Endothelial cell of umbilical vein (primary cell): ENCODE data around the gene SS18L1. TPM values are rescaled to one million over a fixed set of nuclear protein-coding genes. Genes with fewer than 3 reads are reported as not detected.
A peak's percentile ranks its signal among the peaks of the same experiment; 100 is the strongest.

ENCODE experiments used
- BruUV-seq: library from RNA; stranded (reverse); fragments of 400-500 nt; replicated peaks from 2 replicates; lab custom pipeline; 2021; lab: Mats Ljungman, UMichigan
- CTCF ChIA-PET: fragments of 300-600, 350-600 bp; sonication (Branson Sonifier 250); formaldehyde crosslinking; loops from one replicate; lab custom pipeline; 2021; ENCODE audit warnings: antibody characterized with exemption, inconsistent platforms; lab: Charles Lee
- POLR2A ChIA-PET: fragments of 300-600, 350-600 bp; sonication (Branson Sonifier 250); formaldehyde crosslinking; loops from one replicate; lab custom pipeline; 2021; ENCODE audit warnings: antibody characterized with exemption, inconsistent platforms; lab: Charles Lee
- DNase-seq: peaks from one replicate; pipeline ENCODE4 v3.0.0-alpha.2; 2011; ENCODE audit warnings: low read depth, low spot score
- FAIRE-seq: peaks from 2 replicates; lab custom pipeline; 2011; peaks lifted over from hg19 to GRCh38; lab: Jason Lieb, UNC
- H2AFZ ChIP-seq: 2 replicates; pipeline ENCODE4 v1.6.0; 2012; ENCODE audit warnings: low read depth, low read length, control low read depth, inconsistent platforms
- H3K27ac ChIP-seq: 2 replicates; pipeline ENCODE4 v1.5.1; 2011; ENCODE audit warnings: low read depth, mild to moderate bottlenecking, control low read depth, low read length, moderate library complexity; ENCODE audit not compliant: insufficient read depth
- H3K27me3 ChIP-seq, 2 experiments: 2 replicates each; pipeline versions ENCODE4 v1.6.0 to v1.6.1; 2011; ENCODE audit warnings: low read length in 2 of 2, mixed read lengths in 1 of 2; ENCODE audit not compliant: control insufficient read depth in 2 of 2, insufficient read depth in 2 of 2
- H3K36me3 ChIP-seq, 2 experiments: 2 replicates in 1 of 2; 3 replicates in 1 of 2; pipeline ENCODE4 v1.5.1; 2011; ENCODE audit warnings: low read length in 2 of 2, mild to moderate bottlenecking in 1 of 2, moderate library complexity in 1 of 2; ENCODE audit not compliant: control insufficient read depth in 2 of 2, insufficient read depth in 2 of 2; ENCODE audit errors: extremely low read depth in 1 of 2
- H3K4me1 ChIP-seq: 3 replicates; pipeline ENCODE4 v1.5.1; 2011; ENCODE audit warnings: mild to moderate bottlenecking, low read length; ENCODE audit not compliant: control insufficient read depth, insufficient read depth; ENCODE audit errors: extremely low read depth
- H3K4me2 ChIP-seq: 2 replicates; pipeline ENCODE4 v1.6.1; 2011; ENCODE audit warnings: low read length, control low read depth, mixed read lengths; ENCODE audit not compliant: insufficient read depth
- H3K4me3 ChIP-seq, 3 experiments: fragments of 200-600 bp in 1 of 3; sonication (generic), shearing (Covaris generic) in 1 of 3; replicated peaks in 1 of 3; 2 replicates each; pipeline ENCODE4 v1.5.1; 2011 to 2016; ENCODE audit warnings: control low read depth in 3 of 3, low read length in 3 of 3, mild to moderate bottlenecking in 2 of 3, inconsistent platforms in 1 of 3, low read depth in 1 of 3, moderate library complexity in 1 of 3; ENCODE audit not compliant: insufficient read depth in 1 of 3
- H3K79me2 ChIP-seq: 2 replicates; pipeline ENCODE4 v1.6.0; 2012; ENCODE audit warnings: low read length, inconsistent platforms; ENCODE audit not compliant: control insufficient read depth, insufficient read depth
- H3K9ac ChIP-seq: replicated peaks from 2 replicates; pipeline ENCODE3; 2011; ENCODE audit warnings: low read length, control low read depth; ENCODE audit not compliant: insufficient read depth; ENCODE audit errors: extremely low read depth
- H3K9me1 ChIP-seq: replicated peaks from 3 replicates; pipeline ENCODE4 v1.6.0; 2011; ENCODE audit warnings: mild to moderate bottlenecking, low read length; ENCODE audit not compliant: control insufficient read depth, insufficient read depth; ENCODE audit errors: extremely low read depth
- H3K9me3 ChIP-seq: replicated peaks from 2 replicates; pipeline ENCODE4 v1.5.1; 2012; ENCODE audit warnings: low read length, inconsistent platforms; ENCODE audit not compliant: control insufficient read depth, insufficient read depth
- H4K20me1 ChIP-seq: replicated peaks from 2 replicates; pipeline ENCODE3; 2011; ENCODE audit warnings: mild to moderate bottlenecking, low read length; ENCODE audit not compliant: control insufficient read depth, insufficient read depth; ENCODE audit errors: extremely low read depth
- CTCF ChIP-seq, 2 donors: IDR thresholded peaks; 1 replicate in 1 of 2; 2 replicates in 1 of 2; pipeline ENCODE4 v1.5.1; 2011; ENCODE audit warnings: low read length in 2 of 2, mild to moderate bottlenecking in 2 of 2, moderate library complexity in 2 of 2, control low read depth in 1 of 2, inconsistent platforms in 1 of 2, low read depth in 1 of 2; ENCODE audit not compliant: insufficient read depth in 1 of 2; ENCODE audit errors: extremely low read depth in 1 of 2
- EZH2 ChIP-seq: IDR thresholded peaks from 2 replicates; pipeline ENCODE4 v1.6.1; 2012; ENCODE audit warnings: borderline replicate concordance, low read depth, mild to moderate bottlenecking, moderate library complexity, low read length, inconsistent platforms; ENCODE audit not compliant: severe bottlenecking
- FOS ChIP-seq: IDR thresholded peaks from 2 replicates; pipeline ENCODE4 v1.6.1; 2011; ENCODE audit warnings: mild to moderate bottlenecking, low read length, moderate library complexity, borderline replicate concordance; ENCODE audit not compliant: insufficient read depth
- JUN ChIP-seq: IDR thresholded peaks from 2 replicates; pipeline ENCODE4 v1.6.1; 2011; ENCODE audit warnings: borderline replicate concordance, low read depth; ENCODE audit not compliant: insufficient read length, insufficient read depth
- MYC ChIP-seq: IDR thresholded peaks from one replicate; pipeline ENCODE4 v1.6.1; 2011; ENCODE audit warnings: mild to moderate bottlenecking, low read depth, low read length
- POLR2A ChIP-seq: IDR thresholded peaks from 2 replicates; pipeline ENCODE4 v1.6.1; 2012; ENCODE audit warnings: low read depth, mild to moderate bottlenecking, control low read depth, low read length
- dilution Hi-C: fragments of 300-500 bp; cut with MboI; formaldehyde crosslinking; loops from one replicate; pipeline ENCODE4 v1.15.0; 2019; ENCODE audit warnings: low sequenced_read_pairs; ENCODE audit not compliant: extremely low pct_ligation_motif_present
- intact Hi-C: fragments of 100-400 bp; cut with micrococcal nuclease; formaldehyde crosslinking; loops from one replicate; pipeline ENCODE4 v1.10.0; 2022
- polyA plus RNA-seq, 4 experiments: library from polyadenylated mRNA; depleted of rRNA in 3 of 4; stranded (reverse) in 3 of 4; unstranded in 1 of 4; fragments of >200 nt; gene quantifications; 2 replicates each; pipeline versions ENCODE4 v1.2.1 to v1.2.3, GENCODE V29; 2011 to 2012; ENCODE audit warnings: missing spikeins in 1 of 4
- total RNA-seq: library from RNA; stranded (reverse); gene quantifications from 2 replicates; pipeline ENCODE4 v1.2.3, GENCODE V29; 2021
- TF ChIP-seq, protein P1 (sequence below): IDR thresholded peaks from 2 replicates; pipeline ENCODE4 v1.6.1; 2011; ENCODE audit not compliant: insufficient read depth, insufficient read length

The SS18L1 gene
- total and polyA plus RNA-seq, 2 donors (not counting 3 experiments of a cell fraction or from before 2014, with no cell fraction given): 15.4 to 21.7 TPM

DNA sequence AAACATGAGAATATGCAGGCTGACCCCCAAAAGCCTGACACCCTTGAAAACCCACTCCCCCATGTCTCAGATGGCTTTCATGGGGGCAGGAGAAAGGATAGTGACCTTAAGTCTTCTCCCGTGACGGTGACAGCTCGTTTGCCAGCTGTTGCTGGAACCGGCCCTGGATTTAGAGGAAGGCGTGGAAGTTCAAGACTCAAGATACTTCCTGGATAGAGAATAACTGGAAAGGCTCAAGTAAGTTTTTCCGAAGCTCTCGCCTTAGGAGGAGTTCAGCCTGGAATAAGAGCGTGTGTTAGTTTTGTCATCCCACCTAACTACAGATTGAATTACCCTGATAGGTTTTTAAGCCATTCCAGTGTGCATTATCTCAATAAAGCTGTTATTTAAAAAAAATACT, 27.7 kb downstream of the SS18L1 start:
- intact Hi-C loops: no loop called here
- FAIRE-seq (peak; percentile 74), DNase-seq (peak; percentile 71)
- H3K4me1 ChIP-seq: no peaks in the 10 kb centered on the region
- peaks cover 4 to 23% of the 10 kb centered on the region in 2 experiments for H3K36me3 ChIP-seq
- H3K9me1 ChIP-seq: no peaks in the 10 kb centered on the region
- ChIA-PET POLR2A (no interaction called here), CTCF (interaction anchor here (0.5 kb wide), 1 partner anchor 145 kb away, joined by 3 read pairs; no protein-coding TSS in a partner anchor)
- no peak overlapping the region for H3K9ac ChIP-seq
- H3K4me2 ChIP-seq: no peak overlapping the region
- no peak for TF ChIP-seq POLR2A
- TF ChIP-seq FOS: no peak
- no peak for TF ChIP-seq CTCF (IDR thresholded peaks at IDR 0.05; ENCODE audit: extremely low read depth in 1 of 2, insufficient read depth in 1 of 2, low read depth in 1 of 2, low read length in 2 of 2)
- TF ChIP-seq JUN: no peak
- no peak for TF ChIP-seq MYC
- TF ChIP-seq, protein P1, sequence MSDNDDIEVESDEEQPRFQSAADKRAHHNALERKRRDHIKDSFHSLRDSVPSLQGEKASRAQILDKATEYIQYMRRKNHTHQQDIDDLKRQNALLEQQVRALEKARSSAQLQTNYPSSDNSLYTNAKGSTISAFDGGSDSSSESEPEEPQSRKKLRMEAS: no peak
- TF ChIP-seq EZH2: no peak
- H3K4me3 ChIP-seq: no peak overlapping the region
- no peak overlapping the region for H3K27ac ChIP-seq
- BruUV-seq: no TSS peak
- H4K20me1 ChIP-seq: no peaks in the 10 kb centered on the region
- H3K27me3 ChIP-seq: no peaks in the 10 kb centered on the region
- H2AFZ ChIP-seq: no peak overlapping the region
- no peaks in the 10 kb centered on the region for H3K9me3 ChIP-seq
- no peaks in the 10 kb centered on the region for H3K79me2 ChIP-seq
- dilution Hi-C loops: no loop called here
